Effector CD4-positive, alpha-beta T cell (primary cell): ENCODE results near the gene KHDC4.
A peak's percentile ranks its signal among the peaks of the same experiment; 100 is the strongest.
"Not testable (repeated sequence)": the region's sequence is repeated elsewhere in the genome, so short reads cannot be mapped to it uniquely, and the experiment has no call there.

Experiments used
- DNase-seq: peaks from one replicate; pipeline ENCODE4 v3.0.0-alpha.2; 2020

Gene KHDC4

DNA sequence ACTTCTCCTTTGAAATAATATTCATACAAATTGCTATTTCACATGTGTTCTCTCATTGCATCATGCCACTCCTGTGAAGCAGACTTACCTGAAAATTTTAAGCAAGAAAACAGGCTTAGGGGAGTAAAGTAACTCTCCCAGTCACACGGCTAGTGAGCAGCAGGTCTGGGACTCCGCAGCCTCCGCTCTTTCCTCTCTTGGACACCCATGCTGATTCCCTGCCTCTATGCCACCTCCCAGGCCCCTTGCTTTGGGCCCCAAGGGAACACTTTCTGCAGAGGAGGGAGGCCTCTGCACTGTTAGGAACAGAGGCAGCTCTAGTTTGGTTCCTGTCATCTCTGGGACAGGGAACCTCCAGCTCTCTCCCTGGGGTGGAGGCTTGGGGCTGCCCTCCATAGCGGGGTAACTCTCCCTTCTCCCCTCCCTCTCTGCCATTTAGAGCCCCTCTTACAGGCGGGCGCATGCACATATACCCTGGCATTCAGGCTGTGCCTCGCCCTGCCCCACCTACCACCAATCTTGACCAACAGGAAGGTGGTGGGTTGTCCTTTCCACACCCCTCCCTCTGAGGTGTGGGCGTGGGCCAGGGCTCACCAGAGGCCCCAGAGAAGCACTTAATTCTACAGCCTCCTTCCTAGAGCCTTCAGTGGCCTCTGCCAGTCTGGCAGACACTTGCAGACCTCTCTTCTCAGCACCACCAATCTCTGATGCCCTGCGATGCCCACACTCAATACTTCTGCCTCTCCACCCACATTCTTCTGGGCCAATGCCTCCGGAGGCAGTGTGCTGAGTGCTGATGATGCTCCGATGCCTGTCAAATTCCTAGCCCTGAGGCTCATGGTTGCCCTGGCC, 7.0 kb upstream of the KHDC4 start, which contains the start of gene RXFP4:
TSS of gene RXFP4 (plus strand) at position 646 of the 852 bp plus-strand sequence. CDS start at position 718, 72 bp downstream.
- DNase-seq: no peak

DNA sequence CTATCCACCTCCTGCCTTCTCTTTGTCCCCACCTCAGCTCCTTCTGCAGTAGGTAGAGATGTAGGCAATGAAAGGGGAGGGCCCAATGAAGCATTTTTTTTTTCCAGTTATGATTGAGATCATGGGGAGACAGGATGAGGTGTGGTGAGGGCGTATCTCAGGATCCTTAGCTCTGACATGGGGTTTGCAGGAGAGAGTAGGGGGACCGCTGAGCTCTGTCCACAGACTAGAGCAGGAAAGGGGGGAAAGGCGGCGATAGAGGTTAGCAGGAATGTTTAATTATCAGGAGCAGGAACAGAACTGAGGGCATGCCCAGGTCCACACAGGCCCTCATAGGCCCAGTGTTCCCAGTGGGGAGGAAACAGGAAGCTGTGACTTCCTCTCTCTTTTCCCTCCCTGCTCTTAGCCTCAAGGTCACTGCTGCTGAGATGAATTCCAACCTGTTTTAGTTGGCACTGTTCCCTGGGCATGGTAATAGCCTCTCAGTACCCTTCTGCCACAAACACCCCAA, 6.3 kb upstream of the KHDC4 start:
- no peak for DNase-seq

DNA sequence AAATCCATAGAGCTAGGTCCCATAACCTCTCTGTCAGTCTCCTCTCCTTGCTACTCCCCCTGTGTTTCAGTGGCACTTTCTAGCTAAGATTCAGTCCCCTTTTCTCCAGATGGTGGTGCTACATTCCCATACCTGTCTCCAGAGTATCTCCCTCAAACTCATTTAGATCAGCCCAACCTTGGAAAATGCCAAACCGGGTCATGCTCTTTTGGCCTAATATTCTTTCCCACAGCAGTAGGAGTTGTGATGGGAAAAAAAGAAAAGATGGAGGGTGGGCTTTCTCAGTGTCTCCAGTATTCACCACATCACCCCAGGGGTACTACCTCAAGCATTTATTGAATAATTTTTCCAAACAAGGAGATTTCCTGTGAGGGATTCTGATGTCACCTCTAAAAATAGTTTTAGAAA, 4.0 kb upstream of the KHDC4 start:
- DNase-seq: no peak

DNA sequence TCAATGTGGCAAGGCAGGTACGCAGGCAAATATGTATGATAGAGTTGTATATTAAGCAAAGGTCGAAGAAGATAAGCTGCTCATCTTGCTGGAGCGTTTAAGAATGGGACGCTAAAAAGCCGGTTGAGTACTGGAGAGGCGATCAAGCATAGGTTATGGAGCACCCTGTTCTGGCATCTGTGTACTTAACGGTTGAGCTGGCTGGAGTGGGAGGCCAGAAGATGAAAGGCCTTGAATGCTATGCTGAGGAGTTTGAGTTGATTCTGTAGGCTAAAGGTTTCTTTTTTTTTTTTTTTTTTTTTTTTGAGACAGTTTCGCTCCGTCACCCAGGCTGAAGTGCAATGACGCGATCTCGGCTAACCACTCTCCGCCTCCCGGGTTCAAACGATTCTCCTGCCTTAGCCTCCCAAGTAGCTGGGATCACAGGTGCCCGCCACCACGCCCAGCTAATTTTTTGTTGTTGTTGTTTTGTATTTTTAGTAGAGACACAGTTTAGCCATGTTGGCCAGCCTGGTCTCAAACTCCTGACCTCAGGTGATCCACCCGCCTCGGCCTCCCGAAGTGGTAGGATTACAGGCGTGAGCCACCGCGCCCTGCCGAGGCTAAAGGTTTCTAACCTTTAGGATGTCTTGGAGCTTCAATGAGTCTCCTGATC, 850 bp upstream of the KHDC4 start:
- no peak for DNase-seq

GRCh38 chr1:155933591-155934096, 569 bp downstream of the KHDC4 start:
- DNase-seq: no peak

GRCh38 chr1:155932487-155932886, 1.7 kb downstream of the KHDC4 start:
- DNase-seq: no peak

DNA sequence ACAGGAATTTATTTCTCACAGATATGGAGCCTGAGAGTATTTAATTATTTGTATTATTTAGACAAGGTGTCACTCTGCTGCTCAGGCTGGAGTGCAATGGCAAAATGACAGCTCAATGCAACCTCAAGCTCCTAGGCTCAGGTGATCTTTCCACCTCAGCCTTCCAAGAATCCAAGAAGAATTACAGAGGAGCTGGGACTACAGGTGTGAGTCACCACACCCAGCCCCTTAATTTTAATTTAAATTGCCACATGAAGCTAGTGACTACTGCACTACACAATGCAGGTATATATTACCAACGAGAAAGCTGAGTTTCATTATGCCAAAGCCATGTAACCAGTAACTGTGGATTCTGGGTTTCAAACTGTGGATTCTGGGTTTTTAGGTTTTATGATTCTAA, 2.1 kb downstream of the KHDC4 start:
- DNase-seq: no peak

- no peak for DNase-seq
These were observed 2.7 kb downstream of the KHDC4 start for GRCh38 chr1:155931332-155932038.

GRCh38 chr1:155930725-155931124, 3.5 kb downstream of the KHDC4 start:
- DNase-seq: not testable (repeated sequence)

DNA sequence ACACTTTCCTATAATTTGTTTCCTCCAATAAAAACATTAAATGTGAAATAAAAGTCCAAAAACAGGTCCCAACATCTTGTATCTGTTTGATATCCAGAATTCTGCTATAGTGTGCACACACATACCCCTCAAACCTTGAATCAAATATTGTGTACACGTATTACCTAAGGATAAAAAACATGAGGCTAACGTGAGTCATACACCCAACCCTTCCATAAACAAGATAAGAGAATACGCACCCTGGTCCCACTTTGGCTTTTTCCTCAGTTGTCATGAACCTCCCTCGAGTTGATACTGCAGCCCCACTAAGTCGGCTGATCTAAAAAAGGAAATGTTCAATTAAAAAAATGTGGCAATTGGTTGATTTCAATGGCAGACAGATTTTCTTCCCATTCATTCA, 5.2 kb downstream of the KHDC4 start:
- no peak for DNase-seq

- no peak for DNase-seq
These were observed 8.7 kb downstream of the KHDC4 start for GRCh38 chr1:155925506-155925905.

DNA sequence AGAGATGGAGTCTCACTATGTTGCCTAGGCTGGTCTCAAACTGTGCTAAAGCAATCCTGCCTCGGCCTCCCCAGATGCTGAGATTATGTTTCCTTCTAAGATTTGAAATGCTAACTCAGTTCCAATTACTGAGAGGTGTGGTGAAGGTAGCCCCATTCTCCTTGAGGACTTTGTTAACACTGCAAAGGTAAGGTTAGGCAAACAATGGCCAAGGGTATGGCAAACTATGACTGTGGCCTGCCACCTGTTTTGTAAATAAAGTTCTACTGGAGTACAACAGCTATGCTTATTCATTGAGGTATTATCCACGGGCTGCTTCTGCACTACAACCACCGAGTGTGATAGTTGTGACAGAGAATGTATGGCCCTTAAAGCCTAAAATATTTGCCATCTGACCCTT, 13.5 kb downstream of the KHDC4 start:
- no peak for DNase-seq

GRCh38 chr1:155919801-155920200, 14.4 kb downstream of the KHDC4 start:
- no peak for DNase-seq

DNA sequence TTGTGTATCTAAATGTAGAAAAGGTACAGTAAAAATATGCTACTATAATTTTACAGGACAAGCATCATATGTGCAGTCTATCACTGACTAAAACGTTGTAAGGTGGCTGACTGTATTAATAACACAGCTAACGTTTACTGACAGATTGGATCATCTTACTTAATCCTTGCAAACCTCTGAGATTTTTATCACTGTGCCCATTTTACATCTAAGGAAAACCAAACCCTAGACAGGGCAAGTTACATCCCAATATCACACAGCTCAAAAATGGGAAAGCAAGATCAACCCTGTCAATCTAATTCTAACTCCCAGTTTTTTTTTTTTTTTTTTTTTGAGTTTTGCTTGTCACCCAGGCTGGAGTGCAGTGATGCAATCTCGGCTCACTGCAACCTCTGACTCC, 15.6 kb downstream of the KHDC4 start:
- no peak for DNase-seq

GRCh38 chr1:155913969-155914757, 20.1 kb downstream of the KHDC4 start:
- no peak for DNase-seq

DNA sequence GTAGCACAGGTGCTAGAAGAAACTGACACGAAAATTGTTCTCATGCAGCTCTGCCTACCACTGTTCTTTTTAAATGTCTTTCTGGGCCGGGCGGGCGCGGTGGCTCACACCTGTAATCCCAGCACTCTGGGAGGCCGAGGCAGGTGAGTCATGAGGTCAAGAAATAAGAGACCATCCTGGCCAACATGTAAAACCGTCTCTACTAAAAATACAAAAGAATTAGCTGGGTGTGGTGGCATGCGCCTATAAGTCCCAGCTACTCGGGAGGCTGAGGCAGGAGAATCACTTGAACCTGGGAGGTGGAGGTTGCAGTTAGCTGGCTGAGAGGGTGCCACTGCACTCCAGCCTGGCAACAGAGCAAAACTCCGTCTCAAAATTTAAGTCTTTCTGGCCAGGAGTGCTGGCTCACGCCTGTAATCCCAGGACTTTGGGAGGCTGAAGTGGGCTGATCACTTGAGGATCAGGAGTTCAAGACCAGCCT, 22.1 kb downstream of the KHDC4 start:
- DNase-seq: no peak

- peak; percentile 83 for DNase-seq
These were observed 22.8 kb downstream of the KHDC4 start, which contains the start of gene RIT1 for GRCh38 chr1:155911156-155912055. Gene RIT1 (minus strand): TSS chr1:155911349. CDS start chr1:155910761, 588 bp downstream.

DNA sequence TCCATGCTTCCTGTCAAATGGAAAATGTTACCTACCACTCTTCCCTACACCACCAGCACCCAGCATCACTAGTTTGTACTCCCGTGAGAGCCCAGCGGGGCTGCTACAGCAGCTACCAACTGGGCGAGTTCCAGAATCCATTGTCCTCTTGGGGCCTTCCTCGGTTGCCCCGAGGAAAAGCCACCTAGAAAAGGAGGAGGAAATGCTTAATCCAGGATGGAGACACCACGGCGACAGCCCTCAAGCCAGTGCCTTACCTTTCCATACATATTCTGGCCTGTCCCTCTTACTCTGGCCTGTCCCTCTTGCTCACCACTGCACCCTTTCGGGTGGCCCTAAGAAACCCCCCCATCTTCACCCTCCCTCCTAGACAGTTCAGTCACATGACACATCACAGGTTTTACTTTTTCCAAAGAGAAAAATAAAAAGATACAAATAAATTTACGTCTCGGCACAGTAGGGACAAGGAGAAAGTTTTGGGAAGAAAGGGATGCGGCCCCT, 23.5 kb downstream of the KHDC4 start:
- no peak for DNase-seq

- no peak for DNase-seq
These were observed 24.3 kb downstream of the KHDC4 start for GRCh38 chr1:155909894-155910293.

GRCh38 chr1:155904261-155904660, 30.0 kb downstream of the KHDC4 start:
- no peak for DNase-seq

- no peak for DNase-seq
These were observed 34.1 kb downstream of the KHDC4 start for GRCh38 chr1:155900161-155900560.
